GM18499 (cell line): Measurements from ENCODE around the gene KRTAP4-12.
"Not testable (repeated sequence)": the region's sequence is repeated elsewhere in the genome, so short reads cannot be mapped to it uniquely, and the experiment has no call there.

ENCODE experiments used
- ATAC-seq: cut with Tn5 transposase; IDR thresholded peaks from one replicate; pipeline ENCODE4 v1.9.1; 2021; ENCODE audit warnings: moderate number of reproducible peaks; ENCODE audit not compliant: insufficient read depth, unreplicated experiment

Gene KRTAP4-12

GRCh38 chr17:41098481-41098880, 25.5 kb downstream of the KRTAP4-12 start:
- ATAC-seq: no peak

GRCh38 chr17:41098042-41098441, 25.9 kb downstream of the KRTAP4-12 start, which contains the start of gene KRTAP4-8:
KRTAP4-8 (minus strand) TSS chr17:41098142; CDS start chr17:41098084, 58 bp downstream.
- ATAC-seq: no peak

GRCh38 chr17:41096055-41096454, 27.9 kb downstream of the KRTAP4-12 start:
- no peak for ATAC-seq

GRCh38 chr17:41088760-41089352, 35.1 kb downstream of the KRTAP4-12 start:
- ATAC-seq: not testable (repeated sequence)

GRCh38 chr17:41084100-41084856, 39.7 kb downstream of the KRTAP4-12 start, which contains the start of gene KRTAP4-7:
KRTAP4-7 (plus strand) TSS chr17:41084150; CDS start chr17:41084207, 57 bp downstream.
- ATAC-seq: not testable (repeated sequence)

- not testable (repeated sequence) for ATAC-seq
Observed at GRCh38 chr17:41083427-41083826, 40.6 kb downstream of the KRTAP4-12 start.

GRCh38 chr17:41082626-41083025, 41.4 kb downstream of the KRTAP4-12 start:
- ATAC-seq: no peak

GRCh38 chr17:41076788-41077187, 47.2 kb downstream of the KRTAP4-12 start:
- no peak for ATAC-seq

- ATAC-seq: no peak
Observed at GRCh38 chr17:41073676-41074075, 50.3 kb downstream of the KRTAP4-12 start.
